ENCODE results near the gene LRP1B.

LRP1B gene

GRCh38 chr2:141878016-141878415 lies 252.8 kb downstream of the LRP1B start:
- no peak for TF ChIP-seq CTCF (IDR thresholded peaks at IDR 0.05)
- Histone ChIP-seq H3K4me3 (no peak overlapping the region), H3K27ac (no peak overlapping the region)
- DNase-seq (ENCODE audit: low spot score) = no peak

- Histone ChIP-seq H3K27ac (no peak overlapping the region), H3K4me3 (no peak overlapping the region)
- no peak for DNase-seq (ENCODE audit: low spot score)
- TF ChIP-seq CTCF (IDR thresholded peaks at IDR 0.05) = no peak
Measured at GRCh38 chr2:141871913-141872634, 258.7 kb downstream of the LRP1B start.

- DNase-seq (ENCODE audit: low spot score) = no peak
- Histone ChIP-seq H3K27ac (no peak overlapping the region), H3K4me3 (no peak overlapping the region)
- no peak for TF ChIP-seq CTCF (IDR thresholded peaks at IDR 0.05)
Measured at GRCh38 chr2:141869572-141869971, 261.2 kb downstream of the LRP1B start.

GRCh38 chr2:141863964-141864363 lies 266.9 kb downstream of the LRP1B start:
- H3K4me3 ChIP-seq = no peak overlapping the region
- TF ChIP-seq CTCF (IDR thresholded peaks at IDR 0.05) = no peak
- no peak overlapping the region for H3K27ac ChIP-seq
- DNase-seq (ENCODE audit: low spot score) = no peak

- no peak for DNase-seq (ENCODE audit: low spot score)
- H3K4me3 ChIP-seq = no peak overlapping the region
- H3K27ac ChIP-seq = no peak overlapping the region
- TF ChIP-seq CTCF (IDR thresholded peaks at IDR 0.05) = no peak
Measured at GRCh38 chr2:141856215-141856919, 274.4 kb downstream of the LRP1B start.

- no peak for DNase-seq (ENCODE audit: low spot score)
- no peak for TF ChIP-seq CTCF (IDR thresholded peaks at IDR 0.05)
- Histone ChIP-seq H3K27ac (no peak overlapping the region), H3K4me3 (no peak overlapping the region)
Measured at GRCh38 chr2:141848191-141848590, 282.6 kb downstream of the LRP1B start.

- no peak for DNase-seq (ENCODE audit: low spot score)
- TF ChIP-seq CTCF (IDR thresholded peaks at IDR 0.05) = no peak
- Histone ChIP-seq H3K4me3 (no peak overlapping the region), H3K27ac (no peak overlapping the region)
Measured at GRCh38 chr2:141844231-141844630, 286.6 kb downstream of the LRP1B start.

All from coronary artery (tissue), 2 donors.